ENCODE data around the gene BAZ2B. TPM values are rescaled to one million over a fixed set of nuclear protein-coding genes. Genes with fewer than 3 reads are reported as not detected.

Gene BAZ2B
- total RNA-seq, 2 donors from 2014 or later, result 53.1 to 64.1 TPM

DNA sequence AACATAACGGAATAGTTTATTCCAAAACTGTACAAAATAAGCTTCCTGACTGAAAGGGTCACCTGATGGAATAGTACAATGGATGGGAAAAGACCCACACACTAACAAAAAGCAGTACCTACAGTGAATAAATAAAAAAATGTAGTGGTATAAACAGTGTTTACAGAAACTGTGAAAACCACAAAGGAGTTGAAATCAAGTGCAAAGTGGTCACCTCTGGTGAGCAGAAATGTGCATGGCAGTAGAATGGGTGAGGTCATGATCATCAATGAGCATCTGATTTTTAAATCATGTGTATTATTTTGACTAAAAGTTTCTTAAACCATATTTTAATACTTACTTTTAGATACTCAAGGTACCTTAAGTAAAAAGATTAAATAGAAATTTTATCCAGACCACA, 341.2 kb downstream of the BAZ2B start:
- H3K27ac ChIP-seq (ENCODE audit: low read depth, low read length), result no peak overlapping the region
- H3K9me3 ChIP-seq (ENCODE audit: control insufficient read depth, low read length), result no peaks in the 10 kb centered on the region
- no peak overlapping the region for H3K4me3 ChIP-seq (ENCODE audit: low read length)
- no peaks in the 10 kb centered on the region for H3K36me3 ChIP-seq (ENCODE audit: control insufficient read depth, insufficient read depth, low read length)
- Mint-ChIP-seq H3K9me3 (no peaks in the 10 kb centered on the region), H3K27ac (no peak overlapping the region), H3K4me1 (peaks cover 5% of the 10 kb centered on the region), H3K36me3 (ENCODE audit: low read depth) (peaks cover 15% of the 10 kb centered on the region), H3K4me3 (no peak overlapping the region), H3K27me3 (ENCODE audit: insufficient read depth) (no peaks in the 10 kb centered on the region)
- no CpG with 5 or more reads among the region's 1 CpG for WGBS, 2 experiments (ENCODE audit: insufficient coverage in 1 of 2, insufficient read length in 1 of 2)
- H3K4me1 ChIP-seq (ENCODE audit: control insufficient read depth, insufficient read depth, low read length), result peaks cover 6% of the 10 kb centered on the region
- no peaks in the 10 kb centered on the region for H3K27me3 ChIP-seq (ENCODE audit: control insufficient read depth, insufficient read depth, low read length, poor library complexity, severe bottlenecking)
- no peak overlapping the region for H3K9ac ChIP-seq (ENCODE audit: extremely low read depth, low read length, poor library complexity, severe bottlenecking)
- DNase-seq, result no peak
- TF ChIP-seq, protein P1, sequence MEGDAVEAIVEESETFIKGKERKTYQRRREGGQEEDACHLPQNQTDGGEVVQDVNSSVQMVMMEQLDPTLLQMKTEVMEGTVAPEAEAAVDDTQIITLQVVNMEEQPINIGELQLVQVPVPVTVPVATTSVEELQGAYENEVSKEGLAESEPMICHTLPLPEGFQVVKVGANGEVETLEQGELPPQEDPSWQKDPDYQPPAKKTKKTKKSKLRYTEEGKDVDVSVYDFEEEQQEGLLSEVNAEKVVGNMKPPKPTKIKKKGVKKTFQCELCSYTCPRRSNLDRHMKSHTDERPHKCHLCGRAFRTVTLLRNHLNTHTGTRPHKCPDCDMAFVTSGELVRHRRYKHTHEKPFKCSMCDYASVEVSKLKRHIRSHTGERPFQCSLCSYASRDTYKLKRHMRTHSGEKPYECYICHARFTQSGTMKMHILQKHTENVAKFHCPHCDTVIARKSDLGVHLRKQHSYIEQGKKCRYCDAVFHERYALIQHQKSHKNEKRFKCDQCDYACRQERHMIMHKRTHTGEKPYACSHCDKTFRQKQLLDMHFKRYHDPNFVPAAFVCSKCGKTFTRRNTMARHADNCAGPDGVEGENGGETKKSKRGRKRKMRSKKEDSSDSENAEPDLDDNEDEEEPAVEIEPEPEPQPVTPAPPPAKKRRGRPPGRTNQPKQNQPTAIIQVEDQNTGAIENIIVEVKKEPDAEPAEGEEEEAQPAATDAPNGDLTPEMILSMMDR (conservative IDR thresholded peaks at IDR 0.05), result no peak

DNA sequence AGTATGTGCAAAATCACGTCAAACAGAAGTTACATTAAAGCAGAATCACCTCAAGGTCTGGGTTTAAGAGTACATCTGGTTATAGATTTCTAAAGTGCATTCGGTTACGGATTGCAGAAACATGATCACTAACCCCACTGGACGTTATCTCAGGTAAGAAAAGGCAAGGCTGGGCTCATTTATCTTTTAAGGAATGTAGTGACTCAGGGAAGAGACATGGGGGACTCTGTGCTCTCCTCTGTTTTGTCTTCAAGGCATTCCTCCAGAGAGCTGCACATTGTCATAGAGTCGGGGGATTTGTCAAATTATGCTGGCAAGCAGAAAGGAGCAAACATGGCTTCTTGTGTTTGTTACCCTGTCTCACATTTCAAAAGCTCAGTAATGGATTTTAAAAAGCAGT, 344.2 kb downstream of the BAZ2B start:
- Mint-ChIP-seq H3K27me3 (ENCODE audit: insufficient read depth) (no peaks in the 10 kb centered on the region), H3K4me1 (peaks cover 5% of the 10 kb centered on the region), H3K4me3 (no peak overlapping the region), H3K27ac (peak overlapping the region; percentile 81), H3K9me3 (no peaks in the 10 kb centered on the region), H3K36me3 (ENCODE audit: low read depth) (peaks cover 11% of the 10 kb centered on the region)
- TF ChIP-seq, protein P1 (conservative IDR thresholded peaks at IDR 0.05), result no peak
- Histone ChIP-seq H3K9ac (ENCODE audit: extremely low read depth, low read length, poor library complexity, severe bottlenecking) (peak overlapping the region; percentile 16), H3K27me3 (ENCODE audit: control insufficient read depth, insufficient read depth, low read length, poor library complexity, severe bottlenecking) (no peaks in the 10 kb centered on the region), H3K4me1 (ENCODE audit: control insufficient read depth, insufficient read depth, low read length) (peaks cover 6% of the 10 kb centered on the region), H3K4me3 (ENCODE audit: low read length) (no peak overlapping the region), H3K9me3 (ENCODE audit: control insufficient read depth, low read length) (no peaks in the 10 kb centered on the region), H3K36me3 (ENCODE audit: control insufficient read depth, insufficient read depth, low read length) (no peaks in the 10 kb centered on the region), H3K27ac (ENCODE audit: low read depth, low read length) (no peak overlapping the region)
- DNase-seq, result no peak
- WGBS, 2 experiments (ENCODE audit: insufficient coverage in 1 of 2, insufficient read length in 1 of 2), result 67 to 83% methylated on average over 5 of the region's 5 CpGs

GRCh38 chr2:159270744-159271379, 345.5 kb downstream of the BAZ2B start:
- Mint-ChIP-seq H3K4me3 (no peak overlapping the region), H3K36me3 (ENCODE audit: low read depth) (peaks cover 13% of the 10 kb centered on the region), H3K9me3 (no peaks in the 10 kb centered on the region), H3K27me3 (ENCODE audit: insufficient read depth) (no peaks in the 10 kb centered on the region), H3K4me1 (peaks cover 5% of the 10 kb centered on the region), H3K27ac (no peak overlapping the region)
- Histone ChIP-seq H3K36me3 (ENCODE audit: control insufficient read depth, insufficient read depth, low read length) (no peaks in the 10 kb centered on the region), H3K9me3 (ENCODE audit: control insufficient read depth, low read length) (no peaks in the 10 kb centered on the region), H3K4me1 (ENCODE audit: control insufficient read depth, insufficient read depth, low read length) (peaks cover 6% of the 10 kb centered on the region), H3K27me3 (ENCODE audit: control insufficient read depth, insufficient read depth, low read length, poor library complexity, severe bottlenecking) (no peaks in the 10 kb centered on the region), H3K4me3 (ENCODE audit: low read length) (no peak overlapping the region), H3K9ac (ENCODE audit: extremely low read depth, low read length, poor library complexity, severe bottlenecking) (no peak overlapping the region), H3K27ac (ENCODE audit: low read depth, low read length) (no peak overlapping the region)
- TF ChIP-seq, protein P1 (conservative IDR thresholded peaks at IDR 0.05), result no peak
- WGBS, 2 experiments (ENCODE audit: insufficient coverage in 1 of 2, insufficient read length in 1 of 2), result 91 to 100% methylated on average over 4 of the region's 4 CpGs
- DNase-seq, result no peak

Other genes starting within 250 kb of the BAZ2B start
- gene MARCHF7, start 96.0 kb upstream of the BAZ2B start, total RNA-seq, result 100 to 1,000 TPM; 105 to 125 TPM
- 1 to 10 TPM; 1.9 to 2.7 TPM for gene CD302, start 181.7 kb upstream of the BAZ2B start, total RNA-seq